CD4-positive, alpha-beta T cell treated with Interleukin-17A for 1 hour (primary cell): Measurements from ENCODE around the gene RABL3.

Source experiments
- DNase-seq: peaks from one replicate; pipeline ENCODE4 v3.0.0-alpha.2; 2020

The RABL3 gene

GRCh38 chr3:120743556-120744195 lies 1.4 kb upstream of the RABL3 start:
- DNase-seq: no peak

- DNase-seq: no peak
Measured at GRCh38 chr3:120742849-120743365, 591 bp upstream of the RABL3 start.

- no peak for DNase-seq
Measured at GRCh38 chr3:120741837-120742197, 499 bp downstream of the RABL3 start.

- no peak for DNase-seq
Measured at GRCh38 chr3:120741320-120741719, 996 bp downstream of the RABL3 start.

GRCh38 chr3:120738006-120738405 lies 4.3 kb downstream of the RABL3 start:
- DNase-seq: peak; percentile 9

GRCh38 chr3:120730576-120731542 lies 11.5 kb downstream of the RABL3 start:
- no peak for DNase-seq

GRCh38 chr3:120726791-120727190 lies 15.5 kb downstream of the RABL3 start:
- no peak for DNase-seq

GRCh38 chr3:120719167-120719834 lies 23.0 kb downstream of the RABL3 start:
- peak; percentile 87 for DNase-seq

- no peak for DNase-seq
Measured at GRCh38 chr3:120713262-120713661, 29.1 kb downstream of the RABL3 start.

- DNase-seq: no peak
Measured at GRCh38 chr3:120710369-120710768, 31.9 kb downstream of the RABL3 start.

- DNase-seq: no peak
Measured at GRCh38 chr3:120708408-120708807, 33.9 kb downstream of the RABL3 start.

GRCh38 chr3:120706950-120707349 lies 35.4 kb downstream of the RABL3 start:
- DNase-seq: no peak

GRCh38 chr3:120705884-120706582 lies 36.3 kb downstream of the RABL3 start:
- no peak for DNase-seq

GRCh38 chr3:120699333-120699732 lies 43.0 kb downstream of the RABL3 start:
- no peak for DNase-seq

GRCh38 chr3:120693439-120694171 lies 48.7 kb downstream of the RABL3 start:
- DNase-seq: no peak

GRCh38 chr3:120689395-120689794 lies 52.9 kb downstream of the RABL3 start:
- DNase-seq: no peak

- no peak for DNase-seq
Measured at GRCh38 chr3:120688121-120688520, 54.2 kb downstream of the RABL3 start.

GRCh38 chr3:120685411-120685810 lies 56.9 kb downstream of the RABL3 start:
- no peak for DNase-seq

- DNase-seq: no peak
Measured at GRCh38 chr3:120684896-120685295, 57.4 kb downstream of the RABL3 start.

- no peak for DNase-seq
Measured at GRCh38 chr3:120683671-120684301, 58.5 kb downstream of the RABL3 start.

- DNase-seq: no peak
Measured at GRCh38 chr3:120683213-120683612, 59.1 kb downstream of the RABL3 start.
